K562 (cell line): Measurements from ENCODE around the gene SDHAF3.

ENCODE experiments used
- FOS ChIP-seq: IDR thresholded peaks from 3 replicates; pipeline ENCODE4 v1.6.1; 2011; ENCODE audit not compliant: insufficient read length; ENCODE audit errors: extremely low read depth
- PCBP2 ChIP-seq: fragments of 200-400 bp; formaldehyde crosslinking; IDR thresholded peaks from 2 replicates; pipeline ENCODE4 v1.6.1; 2018; ENCODE audit warnings: low read length, low read depth, mild to moderate bottlenecking, moderate library complexity; ENCODE audit not compliant: poor library complexity, severe bottlenecking
- SMARCB1 ChIP-seq: IDR thresholded peaks from 2 replicates; pipeline ENCODE4 v1.6.1; 2011; ENCODE audit warnings: improper control_type of control experiment, low read depth; ENCODE audit not compliant: insufficient read length

GRCh38 chr7:97145068-97145467 lies 27.6 kb downstream of the SDHAF3 start:
- TF ChIP-seq FOS (no peak), PCBP2 (no peak), SMARCB1 (no peak)
